ENCODE measurements around the gene ASTL. TPM values are rescaled to one million over a fixed set of nuclear protein-coding genes. Genes with fewer than 3 reads are reported as not detected.

The ASTL gene
- total RNA-seq, 4 donors from 2014 or later: not detected

GRCh38 chr2:96117701-96118588 lies 20.4 kb downstream of the ASTL start:
- intact Hi-C loops (cut with DNase I; ENCODE audit: low total_unique reads): no loop called here
- Histone ChIP-seq H3K36me3 (no peaks in the 10 kb centered on the region), H3K4me3 (no peak overlapping the region), H3K4me1 (peaks cover 0 to 13% of the 10 kb centered on the region in 2 donors), H3K27me3 (peaks cover 0 to 12% of the 10 kb centered on the region in 2 donors), H3K9me3 (no peaks in the 10 kb centered on the region), H3K27ac (no peak overlapping the region)
- TF ChIP-seq, protein P1, sequence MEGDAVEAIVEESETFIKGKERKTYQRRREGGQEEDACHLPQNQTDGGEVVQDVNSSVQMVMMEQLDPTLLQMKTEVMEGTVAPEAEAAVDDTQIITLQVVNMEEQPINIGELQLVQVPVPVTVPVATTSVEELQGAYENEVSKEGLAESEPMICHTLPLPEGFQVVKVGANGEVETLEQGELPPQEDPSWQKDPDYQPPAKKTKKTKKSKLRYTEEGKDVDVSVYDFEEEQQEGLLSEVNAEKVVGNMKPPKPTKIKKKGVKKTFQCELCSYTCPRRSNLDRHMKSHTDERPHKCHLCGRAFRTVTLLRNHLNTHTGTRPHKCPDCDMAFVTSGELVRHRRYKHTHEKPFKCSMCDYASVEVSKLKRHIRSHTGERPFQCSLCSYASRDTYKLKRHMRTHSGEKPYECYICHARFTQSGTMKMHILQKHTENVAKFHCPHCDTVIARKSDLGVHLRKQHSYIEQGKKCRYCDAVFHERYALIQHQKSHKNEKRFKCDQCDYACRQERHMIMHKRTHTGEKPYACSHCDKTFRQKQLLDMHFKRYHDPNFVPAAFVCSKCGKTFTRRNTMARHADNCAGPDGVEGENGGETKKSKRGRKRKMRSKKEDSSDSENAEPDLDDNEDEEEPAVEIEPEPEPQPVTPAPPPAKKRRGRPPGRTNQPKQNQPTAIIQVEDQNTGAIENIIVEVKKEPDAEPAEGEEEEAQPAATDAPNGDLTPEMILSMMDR (IDR thresholded peaks at IDR 0.05): no peak
- TF ChIP-seq POLR2A (IDR thresholded peaks at IDR 0.05): no peak
- no peak for DNase-seq

GRCh38 chr2:96116879-96117533 lies 21.3 kb downstream of the ASTL start:
- Histone ChIP-seq H3K9me3 (no peaks in the 10 kb centered on the region), H3K4me1 (peaks cover 0 to 13% of the 10 kb centered on the region in 2 donors), H3K36me3 (no peaks in the 10 kb centered on the region), H3K27me3 (peaks cover 0 to 12% of the 10 kb centered on the region in 2 donors), H3K27ac (peak overlapping the region; percentile 10 to 41), H3K4me3 (peak overlapping the region; percentile 5 to 47)
- peak in 1 of 2 donors; percentile 35 for DNase-seq
- intact Hi-C loops (cut with DNase I; ENCODE audit: low total_unique reads): no loop called here
- TF ChIP-seq, protein P1 (IDR thresholded peaks at IDR 0.05): peak; percentile 44 to 91 (median 84)
- TF ChIP-seq POLR2A (IDR thresholded peaks at IDR 0.05): no peak

GRCh38 chr2:96116424-96116878 lies 21.9 kb downstream of the ASTL start, which contains the start of gene ADRA2B:
ADRA2B (minus strand) TSS chr2:96116571; CDS start chr2:96116149, 422 bp downstream.
- TF ChIP-seq, protein P1 (IDR thresholded peaks at IDR 0.05): no peak
- TF ChIP-seq POLR2A (IDR thresholded peaks at IDR 0.05): no peak
- Histone ChIP-seq H3K27ac (peak within 1 kb of the TSS; percentile 10 to 41), H3K36me3 (no peaks in the 10 kb centered on the region), H3K4me1 (peaks cover 0 to 13% of the 10 kb centered on the region in 2 donors), H3K9me3 (no peaks in the 10 kb centered on the region), H3K4me3 (peak within 1 kb of the TSS; percentile 5 to 47), H3K27me3 (peaks cover 0 to 12% of the 10 kb centered on the region in 2 donors)
- intact Hi-C loops (cut with DNase I; ENCODE audit: low total_unique reads): no loop called here
- DNase-seq: peak in 1 of 2 donors; percentile 36

- Histone ChIP-seq H3K27me3 (peaks cover 0 to 12% of the 10 kb centered on the region in 2 donors), H3K27ac (no peak overlapping the region), H3K4me1 (peaks cover 0 to 13% of the 10 kb centered on the region in 2 donors), H3K36me3 (no peaks in the 10 kb centered on the region), H3K4me3 (peak overlapping the region; percentile 5 to 47), H3K9me3 (no peaks in the 10 kb centered on the region)
- TF ChIP-seq POLR2A (IDR thresholded peaks at IDR 0.05): no peak
- TF ChIP-seq, protein P1 (IDR thresholded peaks at IDR 0.05): no peak
- no peak for DNase-seq
- intact Hi-C loops (cut with DNase I; ENCODE audit: low total_unique reads): no loop called here
Measured at GRCh38 chr2:96115631-96116423, 22.5 kb downstream of the ASTL start.

Measured in uterus (tissue), 4 donors.